BJ (cell line): ENCODE results near the gene MPP3. TPM values are rescaled to one million over a fixed set of nuclear protein-coding genes. Genes with fewer than 3 reads are reported as not detected.

Source experiments
- CTCF ChIA-PET: fragments of 350-600 bp; formaldehyde crosslinking; extraction: SDS; loops from one replicate; lab custom pipeline; 2021; ENCODE audit warnings: antibody characterized with exemption, inconsistent platforms; lab: Yijun Ruan, JAX
- POLR2A ChIA-PET: fragments of 300-600 bp; sonication (Branson Sonifier 250); formaldehyde crosslinking; extraction: SDS; loops from one replicate; lab custom pipeline; 2021; ENCODE audit warnings: antibody characterized with exemption; lab: Charles Lee
- DNase-seq: peaks from one replicate; pipeline ENCODE4 v3.0.0-alpha.2; 2011; ENCODE audit warnings: low read depth
- H3K27me3 ChIP-seq: 2 replicates; pipeline ENCODE4 v1.6.0; 2011; ENCODE audit warnings: low read length; ENCODE audit not compliant: control insufficient read depth, insufficient read depth
- H3K36me3 ChIP-seq: 2 replicates; pipeline ENCODE4 v1.5.1; 2011; ENCODE audit warnings: low read length; ENCODE audit not compliant: control insufficient read depth, insufficient read depth
- H3K4me3 ChIP-seq: 2 replicates; pipeline ENCODE4 v1.5.1; 2011; ENCODE audit warnings: low read depth, mild to moderate bottlenecking, control low read depth, low read length
- polyA plus RNA-seq: library from polyadenylated mRNA; depleted of rRNA; stranded (reverse); fragments of >200 nt; gene quantifications from 2 replicates; pipeline ENCODE4 v1.2.3, GENCODE V29; 2011
- TF ChIP-seq, protein P1 (sequence below): IDR thresholded peaks from 2 replicates; pipeline ENCODE4 v1.5.1; 2011; ENCODE audit warnings: low read depth, mild to moderate bottlenecking, control low read depth, inconsistent platforms, low read length, moderate library complexity; ENCODE audit not compliant: insufficient read depth

Gene MPP3
- polyA plus RNA-seq, 1 experiment, result 7.9 TPM

DNA sequence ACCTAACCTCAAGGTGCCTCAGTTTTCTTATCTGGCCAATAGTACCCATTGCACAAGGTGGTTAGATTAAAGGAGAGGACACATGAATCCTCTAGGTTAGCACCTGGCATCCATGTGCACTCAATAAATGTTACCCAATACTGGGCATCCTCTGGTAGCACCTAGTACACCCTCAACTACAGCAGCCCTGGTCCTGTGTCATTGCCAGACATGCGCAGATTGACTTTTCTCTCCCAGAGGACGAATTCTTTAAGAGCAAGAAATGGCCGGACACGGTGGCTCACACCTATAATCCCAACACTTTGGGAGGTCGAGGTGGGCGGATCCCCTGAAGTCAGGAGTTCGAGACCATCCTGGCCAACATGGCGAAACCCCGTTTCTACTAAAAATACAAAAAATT, 61.5 kb downstream of the MPP3 start:
- TF ChIP-seq, protein P1, sequence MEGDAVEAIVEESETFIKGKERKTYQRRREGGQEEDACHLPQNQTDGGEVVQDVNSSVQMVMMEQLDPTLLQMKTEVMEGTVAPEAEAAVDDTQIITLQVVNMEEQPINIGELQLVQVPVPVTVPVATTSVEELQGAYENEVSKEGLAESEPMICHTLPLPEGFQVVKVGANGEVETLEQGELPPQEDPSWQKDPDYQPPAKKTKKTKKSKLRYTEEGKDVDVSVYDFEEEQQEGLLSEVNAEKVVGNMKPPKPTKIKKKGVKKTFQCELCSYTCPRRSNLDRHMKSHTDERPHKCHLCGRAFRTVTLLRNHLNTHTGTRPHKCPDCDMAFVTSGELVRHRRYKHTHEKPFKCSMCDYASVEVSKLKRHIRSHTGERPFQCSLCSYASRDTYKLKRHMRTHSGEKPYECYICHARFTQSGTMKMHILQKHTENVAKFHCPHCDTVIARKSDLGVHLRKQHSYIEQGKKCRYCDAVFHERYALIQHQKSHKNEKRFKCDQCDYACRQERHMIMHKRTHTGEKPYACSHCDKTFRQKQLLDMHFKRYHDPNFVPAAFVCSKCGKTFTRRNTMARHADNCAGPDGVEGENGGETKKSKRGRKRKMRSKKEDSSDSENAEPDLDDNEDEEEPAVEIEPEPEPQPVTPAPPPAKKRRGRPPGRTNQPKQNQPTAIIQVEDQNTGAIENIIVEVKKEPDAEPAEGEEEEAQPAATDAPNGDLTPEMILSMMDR, result no peak
- DNase-seq, result no peak
- POLR2A ChIA-PET, result no interaction called here
- Histone ChIP-seq H3K36me3 (peaks cover 25% of the 10 kb centered on the region), H3K27me3 (no peaks in the 10 kb centered on the region), H3K4me3 (no peak overlapping the region)
- CTCF ChIA-PET, result interaction anchor here (1.2 kb wide), 1 partner anchor 12 kb away, joined by 5 read pairs; no protein-coding TSS in a partner anchor

DNA sequence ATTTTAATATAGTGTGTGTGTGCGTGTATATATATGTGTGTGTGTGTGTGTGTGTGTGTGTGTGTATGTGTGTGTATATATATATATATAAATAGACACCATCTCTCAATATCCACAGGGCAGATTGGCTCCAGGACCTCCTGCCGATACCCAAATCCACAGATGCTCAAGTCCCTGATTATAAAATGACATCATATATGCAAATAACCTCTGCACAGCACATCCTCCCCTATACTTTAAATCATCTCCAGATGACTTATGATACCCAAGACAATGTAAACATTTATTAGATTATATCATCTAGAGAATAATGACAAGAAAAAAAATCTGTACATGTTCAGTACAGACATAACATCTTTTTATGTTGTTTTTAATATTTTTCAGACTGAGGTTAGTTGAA, 62.0 kb downstream of the MPP3 start:
- Histone ChIP-seq H3K27me3 (no peaks in the 10 kb centered on the region), H3K4me3 (no peak overlapping the region), H3K36me3 (peaks cover 25% of the 10 kb centered on the region)
- DNase-seq, result no peak
- ChIA-PET POLR2A (no interaction called here), CTCF (interaction anchor here (1.0 kb wide), 1 partner anchor 77 kb away, joined by 3 read pairs; no protein-coding TSS in a partner anchor)
- TF ChIP-seq, protein P1, result no peak

DNA sequence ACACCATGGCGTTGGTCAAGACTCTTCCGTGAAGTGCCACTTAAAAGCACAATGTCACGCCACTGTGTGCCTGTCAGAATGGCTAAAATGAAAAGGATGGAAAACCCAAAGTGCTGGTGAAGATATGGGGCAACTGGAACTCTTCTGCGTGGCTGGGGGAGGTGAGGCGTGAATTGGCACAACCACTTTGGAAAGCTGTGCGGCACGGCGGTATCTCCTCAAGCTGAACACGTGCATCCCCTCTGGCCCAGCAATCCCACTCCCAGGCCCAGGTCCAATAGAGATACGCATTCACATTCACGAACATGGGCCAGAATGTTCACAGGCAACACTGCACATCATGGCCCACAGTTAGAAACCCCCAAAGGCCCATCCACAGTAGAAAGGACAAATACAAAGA, 63.1 kb downstream of the MPP3 start:
- POLR2A ChIA-PET, result no interaction called here
- H3K4me3 ChIP-seq, result no peak overlapping the region
- no peaks in the 10 kb centered on the region for H3K27me3 ChIP-seq
- peaks cover 25% of the 10 kb centered on the region for H3K36me3 ChIP-seq
- TF ChIP-seq, protein P1, result no peak
- CTCF ChIA-PET, result interaction anchor here (1.0 to 1.6 kb wide), 2 partner anchors 9 to 76 kb away, joined by 3 read pairs; no protein-coding TSS in a partner anchor
- no peak for DNase-seq

DNA sequence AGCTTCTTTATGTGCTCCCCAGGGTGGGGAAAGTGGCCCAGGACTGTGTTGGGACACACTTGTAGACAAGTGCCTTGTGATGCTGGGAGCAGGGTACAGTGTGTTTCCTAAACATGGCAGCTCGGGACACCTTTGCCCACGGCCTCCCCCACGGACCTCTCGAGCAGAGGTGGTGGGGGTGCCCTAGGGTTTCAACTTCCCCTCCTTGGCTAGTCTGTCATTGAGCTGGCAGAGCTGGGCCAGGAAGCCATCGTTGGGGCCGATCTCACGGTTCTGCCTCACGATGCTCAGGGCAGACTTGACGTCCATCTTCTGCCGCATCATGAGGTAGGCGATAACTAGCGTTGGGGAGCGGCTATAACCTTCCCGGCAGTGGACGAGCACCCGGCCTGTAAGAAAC, 63.5 kb downstream of the MPP3 start:
- CTCF ChIA-PET, result interaction anchor here (1.6 to 4.1 kb wide), 2 partner anchors 8 to 76 kb away, joined by 3 to 24 read pairs; partner anchors contain the start of gene CD300LG

DNA sequence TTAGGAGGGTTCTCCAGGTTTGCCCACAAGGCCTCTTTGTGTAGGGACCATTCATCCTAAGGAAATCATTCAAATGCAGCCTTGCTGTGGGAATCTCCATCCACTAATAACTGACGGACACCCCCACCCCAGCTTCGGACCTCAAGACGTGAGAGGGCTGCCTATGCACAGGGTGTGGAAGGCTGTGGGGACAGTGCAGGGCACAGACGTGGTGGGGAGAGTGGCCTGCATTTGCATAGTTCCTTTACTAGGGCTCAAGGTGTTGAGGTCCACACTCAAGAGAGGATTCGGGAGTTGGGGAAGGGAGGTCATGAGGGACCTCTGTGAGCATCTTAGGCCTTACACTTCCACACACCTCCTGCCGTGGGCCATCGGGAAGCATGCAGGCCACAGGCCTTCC, 64.0 kb downstream of the MPP3 start:
- no peaks in the 10 kb centered on the region for H3K27me3 ChIP-seq
- peaks cover 20% of the 10 kb centered on the region for H3K36me3 ChIP-seq
- DNase-seq, result no peak
- TF ChIP-seq, protein P1, result no peak
- CTCF ChIA-PET, result interaction anchor here (1.6 to 19.9 kb wide), 4 partner anchors 8 to 77 kb away, joined by 3 to 784 read pairs (median 20); partner anchors contain the start of genes CD300LG and DUSP3
- H3K4me3 ChIP-seq, result no peak overlapping the region
- POLR2A ChIA-PET, result no interaction called here

More for the DNA sequence above, 63.5 kb downstream of the MPP3 start:
- no peak for DNase-seq
- Histone ChIP-seq H3K27me3 (no peaks in the 10 kb centered on the region), H3K4me3 (no peak overlapping the region), H3K36me3 (peaks cover 25% of the 10 kb centered on the region)
- TF ChIP-seq, protein P1, result no peak
- POLR2A ChIA-PET, result no interaction called here
